Hepatic stellate cell (primary cell): Measurements from ENCODE around the gene ENO2.

Source experiments
- DNase-seq: peaks from one replicate; pipeline ENCODE4 v3.0.0; 2011; ENCODE audit warnings: low spot score

Gene ENO2

GRCh38 chr12:6932766-6933165, 18.4 kb downstream of the ENO2 start:
- DNase-seq: no peak

GRCh38 chr12:6934110-6934509, 19.7 kb downstream of the ENO2 start:
- DNase-seq: no peak

GRCh38 chr12:6935371-6936193, 21.2 kb downstream of the ENO2 start:
- DNase-seq: no peak

GRCh38 chr12:6936194-6936635, 21.8 kb downstream of the ENO2 start:
- DNase-seq: no peak

- DNase-seq: no peak
Measured at GRCh38 chr12:6936636-6937480, 22.5 kb downstream of the ENO2 start.

- peak; percentile 89 for DNase-seq
Measured at GRCh38 chr12:6937481-6938352, 23.3 kb downstream of the ENO2 start.

- DNase-seq: no peak
Measured at GRCh38 chr12:6938353-6939190, 24.2 kb downstream of the ENO2 start.

- no peak for DNase-seq
Measured at GRCh38 chr12:6939191-6939540, 24.8 kb downstream of the ENO2 start.

GRCh38 chr12:6941267-6941666, 26.9 kb downstream of the ENO2 start:
- DNase-seq: no peak

- no peak for DNase-seq
Measured at GRCh38 chr12:6941782-6942181, 27.4 kb downstream of the ENO2 start.

- DNase-seq: no peak
Measured at GRCh38 chr12:6942331-6942665, 27.9 kb downstream of the ENO2 start.

GRCh38 chr12:6943389-6943721, 29.0 kb downstream of the ENO2 start:
- DNase-seq: peak; percentile 98

- peak; percentile 85 for DNase-seq
Measured at GRCh38 chr12:6943722-6944380, 29.5 kb downstream of the ENO2 start, which contains the start of the genes C12orf57 and RNU7-1. TSS of gene C12orf57 (plus strand) at chr12:6944022. CDS start at chr12:6944122, 100 bp downstream. TSS of gene RNU7-1 (plus strand) at chr12:6943816.

- peak; percentile 93 for DNase-seq
Measured at GRCh38 chr12:6944381-6945186, 30.2 kb downstream of the ENO2 start.

- no peak for DNase-seq
Measured at GRCh38 chr12:6945613-6946012, 31.2 kb downstream of the ENO2 start.

- DNase-seq: no peak
Measured at GRCh38 chr12:6946033-6946919, 31.9 kb downstream of the ENO2 start.

GRCh38 chr12:6946920-6947374, 32.6 kb downstream of the ENO2 start:
- DNase-seq: no peak

- no peak for DNase-seq
Measured at GRCh38 chr12:6947615-6948014, 33.2 kb downstream of the ENO2 start.
